ENCODE measurements around the gene PSPH. TPM values are rescaled to one million over a fixed set of nuclear protein-coding genes. Genes with fewer than 3 reads are reported as not detected.
"Not testable (repeated sequence)": the region's sequence is repeated elsewhere in the genome, so short reads cannot be mapped to it uniquely, and the experiment has no call there.

Gene PSPH
- total RNA-seq, 1 donor from 2014 or later = 51.6 TPM

GRCh38 chr7:56040730-56041129, 10.5 kb downstream of the PSPH start:
- Mint-ChIP-seq H3K27me3 (ENCODE audit: unreplicated experiment) (no peaks in the 10 kb centered on the region), H3K9me3 (ENCODE audit: unreplicated experiment) (peaks cover 3% of the 10 kb centered on the region), H3K4me3 (ENCODE audit: unreplicated experiment) (no peak overlapping the region), H3K36me3 (ENCODE audit: unreplicated experiment) (no peaks in the 10 kb centered on the region), H3K27ac (ENCODE audit: unreplicated experiment) (no peak overlapping the region), H3K4me1 (ENCODE audit: low read depth, unreplicated experiment) (no peaks in the 10 kb centered on the region)
- no peak for TF ChIP-seq CTCF (IDR thresholded peaks at IDR 0.05; ENCODE audit: partially characterized antibody, unreplicated experiment)
- no peak for DNase-seq

- Mint-ChIP-seq H3K27ac (ENCODE audit: unreplicated experiment) (peak overlapping the region; percentile 92), H3K36me3 (ENCODE audit: unreplicated experiment) (no peaks in the 10 kb centered on the region)
Measured at GRCh38 chr7:56033671-56034432, 17.4 kb downstream of the PSPH start.

GRCh38 chr7:56032578-56032977, 18.7 kb downstream of the PSPH start:
- H3K4me1 Mint-ChIP-seq (ENCODE audit: low read depth, unreplicated experiment); H3K36me3 Mint-ChIP-seq (ENCODE audit: unreplicated experiment); H3K9me3 Mint-ChIP-seq (ENCODE audit: unreplicated experiment); H3K27me3 Mint-ChIP-seq (ENCODE audit: unreplicated experiment); DNase-seq; H3K27ac Mint-ChIP-seq (ENCODE audit: unreplicated experiment): not testable (repeated sequence)
- H3K4me3 Mint-ChIP-seq (ENCODE audit: unreplicated experiment) = peak overlapping the region; percentile 57

More at GRCh38 chr7:56033671-56034432, 17.4 kb downstream of the PSPH start:
- peaks cover 4% of the 10 kb centered on the region for H3K9me3 Mint-ChIP-seq (ENCODE audit: unreplicated experiment)
- peak; percentile 83 for DNase-seq
- H3K4me3 Mint-ChIP-seq (ENCODE audit: unreplicated experiment) = peak overlapping the region; percentile 94
- peak; percentile 26 for TF ChIP-seq CTCF (IDR thresholded peaks at IDR 0.05; ENCODE audit: partially characterized antibody, unreplicated experiment)
- H3K27me3 Mint-ChIP-seq (ENCODE audit: unreplicated experiment) = no peaks in the 10 kb centered on the region
- H3K4me1 Mint-ChIP-seq (ENCODE audit: low read depth, unreplicated experiment) = peaks cover 7% of the 10 kb centered on the region

- not testable (repeated sequence) for H3K9me3 Mint-ChIP-seq (ENCODE audit: unreplicated experiment); DNase-seq; H3K27me3 Mint-ChIP-seq (ENCODE audit: unreplicated experiment); H3K4me1 Mint-ChIP-seq (ENCODE audit: low read depth, unreplicated experiment); H3K27ac Mint-ChIP-seq (ENCODE audit: unreplicated experiment); H3K36me3 Mint-ChIP-seq (ENCODE audit: unreplicated experiment)
- H3K4me3 Mint-ChIP-seq (ENCODE audit: unreplicated experiment) = peak overlapping the region; percentile 28
Measured at GRCh38 chr7:56031556-56031955, 19.7 kb downstream of the PSPH start.

- Mint-ChIP-seq H3K27me3 (ENCODE audit: unreplicated experiment) (no peaks in the 10 kb centered on the region), H3K4me1 (ENCODE audit: low read depth, unreplicated experiment) (peaks cover 7% of the 10 kb centered on the region), H3K9me3 (ENCODE audit: unreplicated experiment) (peaks cover 4% of the 10 kb centered on the region), H3K4me3 (ENCODE audit: unreplicated experiment) (no peak overlapping the region), H3K27ac (ENCODE audit: unreplicated experiment) (no peak overlapping the region), H3K36me3 (ENCODE audit: unreplicated experiment) (no peaks in the 10 kb centered on the region)
- no peak for DNase-seq
- no peak for TF ChIP-seq CTCF (IDR thresholded peaks at IDR 0.05; ENCODE audit: partially characterized antibody, unreplicated experiment)
Measured at GRCh38 chr7:56030340-56030739, 20.9 kb downstream of the PSPH start.

- no peak for DNase-seq
- Mint-ChIP-seq H3K4me1 (ENCODE audit: low read depth, unreplicated experiment) (peaks cover 7% of the 10 kb centered on the region), H3K27me3 (ENCODE audit: unreplicated experiment) (no peaks in the 10 kb centered on the region), H3K4me3 (ENCODE audit: unreplicated experiment) (no peak overlapping the region), H3K27ac (ENCODE audit: unreplicated experiment) (no peak overlapping the region), H3K9me3 (ENCODE audit: unreplicated experiment) (peaks cover 2% of the 10 kb centered on the region), H3K36me3 (ENCODE audit: unreplicated experiment) (peaks cover 4% of the 10 kb centered on the region)
- TF ChIP-seq CTCF (IDR thresholded peaks at IDR 0.05; ENCODE audit: partially characterized antibody, unreplicated experiment) = no peak
Measured at GRCh38 chr7:56028942-56029630, 22.2 kb downstream of the PSPH start.
